Endothelial cell of umbilical vein (primary cell): ENCODE data around the gene SCAMP4. TPM values are rescaled to one million over a fixed set of nuclear protein-coding genes. Genes with fewer than 3 reads are reported as not detected.

ENCODE experiments used
- BruUV-seq: library from RNA; stranded (reverse); fragments of 400-500 nt; replicated peaks from 2 replicates; lab custom pipeline; 2021; lab: Mats Ljungman, UMichigan
- CTCF ChIA-PET: fragments of 300-600, 350-600 bp; sonication (Branson Sonifier 250); formaldehyde crosslinking; loops from one replicate; lab custom pipeline; 2021; ENCODE audit warnings: antibody characterized with exemption, inconsistent platforms; lab: Charles Lee
- POLR2A ChIA-PET: fragments of 300-600, 350-600 bp; sonication (Branson Sonifier 250); formaldehyde crosslinking; loops from one replicate; lab custom pipeline; 2021; ENCODE audit warnings: antibody characterized with exemption, inconsistent platforms; lab: Charles Lee
- DNase-seq: peaks from one replicate; pipeline ENCODE4 v3.0.0-alpha.2; 2011; ENCODE audit warnings: low read depth, low spot score
- FAIRE-seq: peaks from 2 replicates; lab custom pipeline; 2011; peaks lifted over from hg19 to GRCh38; lab: Jason Lieb, UNC
- H2AFZ ChIP-seq: 2 replicates; pipeline ENCODE4 v1.6.0; 2012; ENCODE audit warnings: low read depth, low read length, control low read depth, inconsistent platforms
- H3K27ac ChIP-seq: 2 replicates; pipeline ENCODE4 v1.5.1; 2011; ENCODE audit warnings: low read depth, mild to moderate bottlenecking, control low read depth, low read length, moderate library complexity; ENCODE audit not compliant: insufficient read depth
- H3K27me3 ChIP-seq, 2 experiments: 2 replicates each; pipeline versions ENCODE4 v1.6.0 to v1.6.1; 2011; ENCODE audit warnings: low read length in 2 of 2, mixed read lengths in 1 of 2; ENCODE audit not compliant: control insufficient read depth in 2 of 2, insufficient read depth in 2 of 2
- H3K36me3 ChIP-seq, 2 experiments: 2 replicates in 1 of 2; 3 replicates in 1 of 2; pipeline ENCODE4 v1.5.1; 2011; ENCODE audit warnings: low read length in 2 of 2, mild to moderate bottlenecking in 1 of 2, moderate library complexity in 1 of 2; ENCODE audit not compliant: control insufficient read depth in 2 of 2, insufficient read depth in 2 of 2; ENCODE audit errors: extremely low read depth in 1 of 2
- H3K4me1 ChIP-seq: 3 replicates; pipeline ENCODE4 v1.5.1; 2011; ENCODE audit warnings: mild to moderate bottlenecking, low read length; ENCODE audit not compliant: control insufficient read depth, insufficient read depth; ENCODE audit errors: extremely low read depth
- H3K4me2 ChIP-seq: 2 replicates; pipeline ENCODE4 v1.6.1; 2011; ENCODE audit warnings: low read length, control low read depth, mixed read lengths; ENCODE audit not compliant: insufficient read depth
- H3K4me3 ChIP-seq, 3 experiments: fragments of 200-600 bp in 1 of 3; sonication (generic), shearing (Covaris generic) in 1 of 3; replicated peaks in 1 of 3; 2 replicates each; pipeline ENCODE4 v1.5.1; 2011 to 2016; ENCODE audit warnings: control low read depth in 3 of 3, low read length in 3 of 3, mild to moderate bottlenecking in 2 of 3, inconsistent platforms in 1 of 3, low read depth in 1 of 3, moderate library complexity in 1 of 3; ENCODE audit not compliant: insufficient read depth in 1 of 3
- H3K79me2 ChIP-seq: 2 replicates; pipeline ENCODE4 v1.6.0; 2012; ENCODE audit warnings: low read length, inconsistent platforms; ENCODE audit not compliant: control insufficient read depth, insufficient read depth
- H3K9ac ChIP-seq: replicated peaks from 2 replicates; pipeline ENCODE3; 2011; ENCODE audit warnings: low read length, control low read depth; ENCODE audit not compliant: insufficient read depth; ENCODE audit errors: extremely low read depth
- H3K9me1 ChIP-seq: replicated peaks from 3 replicates; pipeline ENCODE4 v1.6.0; 2011; ENCODE audit warnings: mild to moderate bottlenecking, low read length; ENCODE audit not compliant: control insufficient read depth, insufficient read depth; ENCODE audit errors: extremely low read depth
- H3K9me3 ChIP-seq: replicated peaks from 2 replicates; pipeline ENCODE4 v1.5.1; 2012; ENCODE audit warnings: low read length, inconsistent platforms; ENCODE audit not compliant: control insufficient read depth, insufficient read depth
- H4K20me1 ChIP-seq: replicated peaks from 2 replicates; pipeline ENCODE3; 2011; ENCODE audit warnings: mild to moderate bottlenecking, low read length; ENCODE audit not compliant: control insufficient read depth, insufficient read depth; ENCODE audit errors: extremely low read depth
- EZH2 ChIP-seq: IDR thresholded peaks from 2 replicates; pipeline ENCODE4 v1.6.1; 2012; ENCODE audit warnings: borderline replicate concordance, low read depth, mild to moderate bottlenecking, moderate library complexity, low read length, inconsistent platforms; ENCODE audit not compliant: severe bottlenecking
- FOS ChIP-seq: IDR thresholded peaks from 2 replicates; pipeline ENCODE4 v1.6.1; 2011; ENCODE audit warnings: mild to moderate bottlenecking, low read length, moderate library complexity, borderline replicate concordance; ENCODE audit not compliant: insufficient read depth
- GATA2 ChIP-seq: IDR thresholded peaks from 2 replicates; pipeline ENCODE4 v1.7.0; 2011; ENCODE audit warnings: low read depth, mild to moderate bottlenecking, moderate library complexity, mixed read lengths, low read length; ENCODE audit not compliant: insufficient read length, insufficient read depth
- JUN ChIP-seq: IDR thresholded peaks from 2 replicates; pipeline ENCODE4 v1.6.1; 2011; ENCODE audit warnings: borderline replicate concordance, low read depth; ENCODE audit not compliant: insufficient read length, insufficient read depth
- MYC ChIP-seq: IDR thresholded peaks from one replicate; pipeline ENCODE4 v1.6.1; 2011; ENCODE audit warnings: mild to moderate bottlenecking, low read depth, low read length
- POLR2A ChIP-seq: IDR thresholded peaks from 2 replicates; pipeline ENCODE4 v1.6.1; 2012; ENCODE audit warnings: low read depth, mild to moderate bottlenecking, control low read depth, low read length
- POLR2AphosphoS5 ChIP-seq: IDR thresholded peaks from 2 replicates; pipeline ENCODE4 v1.6.1; 2012; ENCODE audit warnings: low read depth, mild to moderate bottlenecking, control low read depth, low read length, moderate library complexity; ENCODE audit not compliant: insufficient read depth
- dilution Hi-C: fragments of 300-500 bp; cut with MboI; formaldehyde crosslinking; loops from one replicate; pipeline ENCODE4 v1.15.0; 2019; ENCODE audit warnings: low sequenced_read_pairs; ENCODE audit not compliant: extremely low pct_ligation_motif_present
- intact Hi-C: fragments of 100-400 bp; cut with micrococcal nuclease; formaldehyde crosslinking; loops from one replicate; pipeline ENCODE4 v1.10.0; 2022
- polyA plus RNA-seq, 4 experiments: library from polyadenylated mRNA; depleted of rRNA in 3 of 4; stranded (reverse) in 3 of 4; unstranded in 1 of 4; fragments of >200 nt; gene quantifications; 2 replicates each; pipeline versions ENCODE4 v1.2.1 to v1.2.3, GENCODE V29; 2011 to 2012; ENCODE audit warnings: missing spikeins in 1 of 4
- total RNA-seq: library from RNA; stranded (reverse); gene quantifications from 2 replicates; pipeline ENCODE4 v1.2.3, GENCODE V29; 2021
- TF ChIP-seq, protein P1 (sequence below), 2 donors: IDR thresholded peaks; 1 replicate in 1 of 2; 2 replicates in 1 of 2; pipeline ENCODE4 v1.5.1; 2011; ENCODE audit warnings: low read length in 2 of 2, mild to moderate bottlenecking in 2 of 2, moderate library complexity in 2 of 2, control low read depth in 1 of 2, inconsistent platforms in 1 of 2, low read depth in 1 of 2; ENCODE audit not compliant: insufficient read depth in 1 of 2; ENCODE audit errors: extremely low read depth in 1 of 2
- TF ChIP-seq, protein P2 (sequence below): IDR thresholded peaks from 2 replicates; pipeline ENCODE4 v1.6.1; 2011; ENCODE audit not compliant: insufficient read depth, insufficient read length

The SCAMP4 gene
- total and polyA plus RNA-seq, 2 donors (not counting 3 experiments of a cell fraction or from before 2014, with no cell fraction given), result 24.4 to 68.2 TPM

DNA sequence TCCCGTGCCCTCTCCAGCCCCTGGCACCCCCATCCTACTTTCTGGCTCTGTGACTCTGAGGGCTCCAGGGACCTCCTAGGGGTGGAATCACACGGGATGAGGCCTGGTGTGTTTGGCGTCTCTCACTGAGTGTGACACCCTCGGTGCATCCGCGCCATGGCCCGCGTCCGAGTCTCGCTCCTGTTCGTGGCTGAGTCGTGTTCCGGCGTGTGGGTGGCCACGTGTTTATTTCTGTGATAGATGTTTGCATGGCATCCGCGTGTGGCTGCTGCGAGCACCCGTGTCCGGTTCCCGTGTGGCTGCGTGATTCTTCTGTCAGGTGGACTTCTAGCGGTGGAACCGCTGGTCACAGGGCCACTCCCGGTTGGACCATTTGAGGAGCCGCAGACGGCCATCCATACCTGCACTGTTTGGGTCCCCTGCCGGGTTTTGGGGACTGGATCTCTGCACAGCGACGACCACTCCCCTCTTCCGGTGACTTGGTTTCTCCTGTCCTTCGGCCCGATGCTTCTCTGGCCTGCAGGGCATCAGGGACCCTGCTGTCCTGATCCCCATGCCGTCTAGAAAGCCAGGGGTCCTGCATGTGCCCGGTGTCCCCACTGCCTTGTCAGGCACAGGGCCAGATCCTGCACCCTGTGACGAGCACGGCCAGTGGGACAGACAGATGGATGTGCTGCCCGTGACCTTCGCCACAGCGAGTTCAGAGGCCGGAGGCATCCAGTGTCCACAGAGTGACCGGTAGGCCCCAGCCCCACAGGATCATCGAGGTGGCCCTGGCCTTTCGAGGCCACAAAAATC lies 44.3 kb downstream of the SCAMP4 start:
- no peak for FAIRE-seq
- H3K27me3 ChIP-seq, result no peaks in the 10 kb centered on the region
- H3K27ac ChIP-seq, result no peak overlapping the region
- dilution Hi-C loops (no loop called here), intact Hi-C loops (no loop called here)
- H3K9me3 ChIP-seq, result no peaks in the 10 kb centered on the region
- H3K4me1 ChIP-seq, result no peaks in the 10 kb centered on the region
- DNase-seq, result no peak
- H3K9me1 ChIP-seq, result no peaks in the 10 kb centered on the region
- H2AFZ ChIP-seq, result no peak overlapping the region
- no TSS peak for BruUV-seq
- H3K4me2 ChIP-seq, result no peak overlapping the region
- ChIA-PET CTCF (no interaction called here), POLR2A (no interaction called here)
- H3K36me3 ChIP-seq, result peaks cover 0 to 11% of the 10 kb centered on the region in 2 experiments
- no peak overlapping the region for H3K9ac ChIP-seq
- H3K79me2 ChIP-seq, result peaks cover 84% of the 10 kb centered on the region
- TF ChIP-seq JUN (no peak), GATA2 (no peak), POLR2AphosphoS5 (no peak), EZH2 (no peak), FOS (no peak), MYC (no peak), POLR2A (no peak)
- TF ChIP-seq, protein P1, sequence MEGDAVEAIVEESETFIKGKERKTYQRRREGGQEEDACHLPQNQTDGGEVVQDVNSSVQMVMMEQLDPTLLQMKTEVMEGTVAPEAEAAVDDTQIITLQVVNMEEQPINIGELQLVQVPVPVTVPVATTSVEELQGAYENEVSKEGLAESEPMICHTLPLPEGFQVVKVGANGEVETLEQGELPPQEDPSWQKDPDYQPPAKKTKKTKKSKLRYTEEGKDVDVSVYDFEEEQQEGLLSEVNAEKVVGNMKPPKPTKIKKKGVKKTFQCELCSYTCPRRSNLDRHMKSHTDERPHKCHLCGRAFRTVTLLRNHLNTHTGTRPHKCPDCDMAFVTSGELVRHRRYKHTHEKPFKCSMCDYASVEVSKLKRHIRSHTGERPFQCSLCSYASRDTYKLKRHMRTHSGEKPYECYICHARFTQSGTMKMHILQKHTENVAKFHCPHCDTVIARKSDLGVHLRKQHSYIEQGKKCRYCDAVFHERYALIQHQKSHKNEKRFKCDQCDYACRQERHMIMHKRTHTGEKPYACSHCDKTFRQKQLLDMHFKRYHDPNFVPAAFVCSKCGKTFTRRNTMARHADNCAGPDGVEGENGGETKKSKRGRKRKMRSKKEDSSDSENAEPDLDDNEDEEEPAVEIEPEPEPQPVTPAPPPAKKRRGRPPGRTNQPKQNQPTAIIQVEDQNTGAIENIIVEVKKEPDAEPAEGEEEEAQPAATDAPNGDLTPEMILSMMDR (IDR thresholded peaks at IDR 0.05; ENCODE audit: extremely low read depth in 1 of 2, insufficient read depth in 1 of 2, low read depth in 1 of 2, low read length in 2 of 2), result no peak
- TF ChIP-seq, protein P2, sequence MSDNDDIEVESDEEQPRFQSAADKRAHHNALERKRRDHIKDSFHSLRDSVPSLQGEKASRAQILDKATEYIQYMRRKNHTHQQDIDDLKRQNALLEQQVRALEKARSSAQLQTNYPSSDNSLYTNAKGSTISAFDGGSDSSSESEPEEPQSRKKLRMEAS, result no peak
- H4K20me1 ChIP-seq, result no peaks in the 10 kb centered on the region
- no peak overlapping the region for H3K4me3 ChIP-seq
